ENCODE measurements around the gene DHX15.

DHX15 gene

DNA sequence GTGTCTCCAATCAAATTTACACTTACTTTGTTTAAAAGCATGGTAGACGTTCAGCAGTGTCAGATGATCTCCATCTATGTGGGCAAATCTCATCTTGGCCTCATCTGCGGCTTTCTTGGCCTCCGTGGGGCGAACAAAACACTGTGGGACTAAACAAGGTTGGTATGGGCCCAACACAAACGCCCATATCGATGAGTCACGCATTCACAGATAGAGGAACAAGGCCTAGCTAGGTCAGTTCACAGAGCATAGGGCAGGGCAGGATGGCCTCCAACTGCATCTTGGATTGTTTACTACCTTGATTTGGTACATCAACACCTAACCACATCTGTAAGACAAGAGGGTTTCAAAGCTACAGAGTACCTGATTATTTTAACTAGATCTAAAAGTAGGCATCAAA is 47.3 kb downstream of the DHX15 start:
- CTCF ChIA-PET: no interaction called here
- TF ChIP-seq PKNOX1 (IDR thresholded peaks at IDR 0.05) (no peak), SUZ12 (IDR thresholded peaks at IDR 0.05) (no peak), ZNF384 (IDR thresholded peaks at IDR 0.05) (no peak), LEF1 (IDR thresholded peaks at IDR 0.05; ENCODE audit: borderline replicate concordance) (no peak), FOXM1 (IDR thresholded peaks at IDR 0.05; ENCODE audit: borderline replicate concordance) (no peak), L3MBTL2 (conservative IDR thresholded peaks at IDR 0.05) (no peak), ELF4 (IDR thresholded peaks at IDR 0.05) (no peak), FOXK2 (IDR thresholded peaks at IDR 0.05) (no peak)
- POLR2A ChIA-PET: interaction anchor here (0.8 kb wide), 1 partner anchor 47 kb away, joined by 4 read pairs; the partner anchor contains the start of gene DHX15
- no peak for DNase-seq (ENCODE audit: extremely low spot score)

- ChIA-PET CTCF (no interaction called here), POLR2A (no interaction called here)
- DNase-seq (ENCODE audit: extremely low spot score): no peak
- TF ChIP-seq FOXK2 (IDR thresholded peaks at IDR 0.05) (no peak), TARDBP (IDR thresholded peaks at IDR 0.05) (no peak), L3MBTL2 (conservative IDR thresholded peaks at IDR 0.05) (no peak)
Measured at GRCh38 chr4:24535399-24535798, 49.0 kb downstream of the DHX15 start.

GRCh38 chr4:24533364-24533763 is 51.0 kb downstream of the DHX15 start:
- TF ChIP-seq BHLHE40 (IDR thresholded peaks at IDR 0.05; ENCODE audit: borderline replicate concordance) (no peak), FOXA1 (IDR thresholded peaks at IDR 0.05) (no peak), CTBP1 (IDR thresholded peaks at IDR 0.05; ENCODE audit: borderline replicate concordance) (no peak), FOXM1 (IDR thresholded peaks at IDR 0.05; ENCODE audit: borderline replicate concordance) (no peak), TARDBP (IDR thresholded peaks at IDR 0.05) (no peak), PKNOX1 (IDR thresholded peaks at IDR 0.05) (no peak), ARNT (IDR thresholded peaks at IDR 0.05) (no peak), ELF4 (IDR thresholded peaks at IDR 0.05) (no peak), FOXK2 (IDR thresholded peaks at IDR 0.05) (no peak), L3MBTL2 (conservative IDR thresholded peaks at IDR 0.05) (no peak), ZNF384 (IDR thresholded peaks at IDR 0.05) (no peak), NFRKB (IDR thresholded peaks at IDR 0.05) (no peak), HDGF (IDR thresholded peaks at IDR 0.05; ENCODE audit: borderline replicate concordance) (no peak), SP1 (IDR thresholded peaks at IDR 0.05) (no peak), SUZ12 (IDR thresholded peaks at IDR 0.05) (no peak)
- POLR2A ChIA-PET: no interaction called here
- CTCF ChIA-PET: no interaction called here
- DNase-seq (ENCODE audit: extremely low spot score): no peak

- DNase-seq (ENCODE audit: extremely low spot score): no peak
- TF ChIP-seq SUZ12 (IDR thresholded peaks at IDR 0.05) (no peak), NFRKB (IDR thresholded peaks at IDR 0.05) (no peak), FOXM1 (IDR thresholded peaks at IDR 0.05; ENCODE audit: borderline replicate concordance) (no peak), PKNOX1 (IDR thresholded peaks at IDR 0.05) (no peak), TARDBP (IDR thresholded peaks at IDR 0.05) (no peak), BHLHE40 (IDR thresholded peaks at IDR 0.05; ENCODE audit: borderline replicate concordance) (no peak), ELF4 (IDR thresholded peaks at IDR 0.05) (no peak), FOXA1 (IDR thresholded peaks at IDR 0.05) (no peak), ZNF384 (IDR thresholded peaks at IDR 0.05) (no peak), LEF1 (IDR thresholded peaks at IDR 0.05; ENCODE audit: borderline replicate concordance) (no peak), SP1 (IDR thresholded peaks at IDR 0.05) (no peak), HDGF (IDR thresholded peaks at IDR 0.05; ENCODE audit: borderline replicate concordance) (no peak), CTBP1 (IDR thresholded peaks at IDR 0.05; ENCODE audit: borderline replicate concordance) (no peak), FOXK2 (IDR thresholded peaks at IDR 0.05) (no peak), L3MBTL2 (conservative IDR thresholded peaks at IDR 0.05) (no peak), ARNT (IDR thresholded peaks at IDR 0.05) (no peak)
- CTCF ChIA-PET: no interaction called here
- POLR2A ChIA-PET: no interaction called here
Measured at GRCh38 chr4:24529555-24529954, 54.8 kb downstream of the DHX15 start.

DNA sequence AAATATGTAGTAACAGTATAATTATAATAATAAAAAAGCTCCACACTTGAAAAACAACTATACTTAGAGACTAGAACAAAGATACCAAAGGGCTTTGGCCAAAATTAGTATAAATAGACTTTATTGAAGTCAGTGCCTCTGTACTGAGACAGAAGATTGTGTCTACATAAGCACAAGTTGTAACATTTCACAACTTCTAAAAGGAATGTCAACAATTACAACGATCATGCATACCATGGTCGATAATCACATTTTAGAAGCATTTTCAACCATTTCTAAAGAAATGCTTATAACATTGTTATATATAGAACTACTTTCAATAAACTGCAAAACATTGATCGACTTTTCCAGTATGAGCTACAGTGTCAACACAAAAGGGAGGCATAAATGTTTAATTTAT is 57.0 kb downstream of the DHX15 start:
- CTCF ChIA-PET: no interaction called here
- TF ChIP-seq FOXM1 (IDR thresholded peaks at IDR 0.05; ENCODE audit: borderline replicate concordance) (no peak), TARDBP (IDR thresholded peaks at IDR 0.05) (no peak), ARNT (IDR thresholded peaks at IDR 0.05) (no peak), BHLHE40 (IDR thresholded peaks at IDR 0.05; ENCODE audit: borderline replicate concordance) (no peak), NFRKB (IDR thresholded peaks at IDR 0.05) (no peak), HDGF (IDR thresholded peaks at IDR 0.05; ENCODE audit: borderline replicate concordance) (no peak), SUZ12 (IDR thresholded peaks at IDR 0.05) (no peak)
- POLR2A ChIA-PET: no interaction called here
- DNase-seq (ENCODE audit: extremely low spot score): no peak

DNA sequence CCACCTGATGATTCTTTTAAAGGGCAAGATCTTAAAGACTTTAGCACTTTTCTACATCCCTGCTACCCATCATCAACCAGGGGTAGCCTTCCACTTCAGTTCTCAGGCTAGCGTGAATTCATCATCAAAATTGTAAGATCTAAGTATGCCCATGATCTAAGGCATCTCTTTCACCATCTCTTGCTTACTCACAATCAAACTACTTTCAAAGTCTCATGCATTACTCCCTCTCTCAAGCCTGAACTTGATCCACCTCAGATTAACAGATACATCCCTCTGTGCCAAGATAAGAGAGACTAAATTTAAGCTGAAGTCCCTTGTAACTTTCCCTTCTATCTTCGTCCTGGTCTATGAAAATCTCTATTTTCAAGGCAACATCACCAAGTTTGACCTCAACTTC is 62.8 kb downstream of the DHX15 start:
- DNase-seq (ENCODE audit: extremely low spot score): no peak
- TF ChIP-seq LEF1 (IDR thresholded peaks at IDR 0.05; ENCODE audit: borderline replicate concordance): no peak
- TF ChIP-seq ARNT (IDR thresholded peaks at IDR 0.05): no peak
- TF ChIP-seq CTBP1 (IDR thresholded peaks at IDR 0.05; ENCODE audit: borderline replicate concordance): no peak
- no peak for TF ChIP-seq TARDBP (IDR thresholded peaks at IDR 0.05)
- TF ChIP-seq L3MBTL2 (conservative IDR thresholded peaks at IDR 0.05): no peak
- TF ChIP-seq SUZ12 (IDR thresholded peaks at IDR 0.05): no peak
- no peak for TF ChIP-seq PKNOX1 (IDR thresholded peaks at IDR 0.05)
- TF ChIP-seq NFRKB (IDR thresholded peaks at IDR 0.05): no peak
- TF ChIP-seq FOXM1 (IDR thresholded peaks at IDR 0.05; ENCODE audit: borderline replicate concordance): no peak
- no peak for TF ChIP-seq HDGF (IDR thresholded peaks at IDR 0.05; ENCODE audit: borderline replicate concordance)
- no peak for TF ChIP-seq FOXA1 (IDR thresholded peaks at IDR 0.05)
- ChIA-PET CTCF (no interaction called here), POLR2A (no interaction called here)
